Left cardiac atrium (tissue), 4 donors: Measurements from ENCODE around the gene ZNF710. TPM values are rescaled to one million over a fixed set of nuclear protein-coding genes. Genes with fewer than 3 reads are reported as not detected.

Source experiments
- ATAC-seq, 2 donors: fragments of 200-7000 bp; cut with Tn5 transposase; one replicate each; pipeline ENCODE4 v1.9.1; 2020; ENCODE audit warnings: mild to moderate bottlenecking in 2 of 2, moderate library complexity in 2 of 2
- DNase-seq: peaks from one replicate; pipeline ENCODE4 v3.0.0-alpha.2; 2020
- intact Hi-C, 2 donors: fragments of 100-400 bp; cut with DNase I; formaldehyde crosslinking; loops; one replicate each; pipeline versions ENCODE4 v1.14.1 to v1.15.1; 2022 to 2023
- total RNA-seq, 2 donors: library from RNA; stranded (reverse); fragmentation: NEBNext Ultra II Directional; extraction: Animal tissue kit (Norgen Biotek cat#: 25700); gene quantifications; one replicate each; pipeline ENCODE4 v1.2.1, GENCODE V29; 2021
- donor health status: DM: no; HTN: yes; CAD: no.
- donor health status: DM: no; HTN: yes; CAD: no; lungs with severe emphysema.
- donor health status: DM: yes; HTN: yes; CAD: no.
- donor health status: Dilated cardiomyopathy.

Gene ZNF710
- total RNA-seq, 2 donors from 2014 or later, result 6.7 to 7.0 TPM

DNA sequence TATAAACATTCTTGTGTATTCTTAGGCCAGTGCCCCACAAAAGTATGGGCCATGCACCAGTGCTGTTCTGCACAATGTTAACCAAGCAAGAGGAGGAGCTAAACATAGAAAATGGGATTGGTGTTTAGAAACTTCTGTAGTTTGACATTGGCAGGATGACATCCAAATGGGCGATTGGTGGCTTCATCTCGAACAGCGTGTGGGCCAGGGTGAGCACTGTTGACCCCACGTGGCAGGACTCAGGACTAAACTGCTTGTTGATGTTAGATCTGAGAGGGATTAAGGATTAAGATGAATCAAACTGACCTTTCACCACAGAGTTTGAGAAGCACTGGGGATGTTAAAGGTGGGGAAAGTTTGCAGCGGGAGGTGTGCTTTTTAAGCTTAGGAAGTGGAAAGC lies 31.9 kb downstream of the ZNF710 start:
- no peak for DNase-seq
- ATAC-seq, result no peak
- intact Hi-C loops, result no loop called here

DNA sequence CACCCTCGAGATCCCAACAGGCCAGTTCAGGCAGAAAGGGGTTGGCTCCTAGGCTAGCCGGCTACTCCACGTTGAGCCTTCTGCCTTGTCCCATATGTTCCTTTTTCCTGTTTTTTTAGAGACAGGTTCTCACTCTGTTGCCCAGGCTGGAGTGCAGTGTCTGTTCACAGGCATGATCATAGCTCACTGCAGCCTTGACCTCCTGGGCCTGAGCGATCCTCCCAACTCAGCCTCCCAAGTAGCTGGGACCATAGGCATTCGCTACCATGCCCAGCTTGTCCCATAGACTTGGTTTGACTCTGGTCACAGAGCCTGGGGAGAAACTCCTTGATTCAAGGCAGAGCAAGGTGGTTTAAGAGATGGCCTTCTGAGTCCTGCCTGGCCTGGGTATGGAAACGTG lies 32.3 kb downstream of the ZNF710 start:
- DNase-seq (no peak), ATAC-seq (no peak)
- intact Hi-C loops, result no loop called here

DNA sequence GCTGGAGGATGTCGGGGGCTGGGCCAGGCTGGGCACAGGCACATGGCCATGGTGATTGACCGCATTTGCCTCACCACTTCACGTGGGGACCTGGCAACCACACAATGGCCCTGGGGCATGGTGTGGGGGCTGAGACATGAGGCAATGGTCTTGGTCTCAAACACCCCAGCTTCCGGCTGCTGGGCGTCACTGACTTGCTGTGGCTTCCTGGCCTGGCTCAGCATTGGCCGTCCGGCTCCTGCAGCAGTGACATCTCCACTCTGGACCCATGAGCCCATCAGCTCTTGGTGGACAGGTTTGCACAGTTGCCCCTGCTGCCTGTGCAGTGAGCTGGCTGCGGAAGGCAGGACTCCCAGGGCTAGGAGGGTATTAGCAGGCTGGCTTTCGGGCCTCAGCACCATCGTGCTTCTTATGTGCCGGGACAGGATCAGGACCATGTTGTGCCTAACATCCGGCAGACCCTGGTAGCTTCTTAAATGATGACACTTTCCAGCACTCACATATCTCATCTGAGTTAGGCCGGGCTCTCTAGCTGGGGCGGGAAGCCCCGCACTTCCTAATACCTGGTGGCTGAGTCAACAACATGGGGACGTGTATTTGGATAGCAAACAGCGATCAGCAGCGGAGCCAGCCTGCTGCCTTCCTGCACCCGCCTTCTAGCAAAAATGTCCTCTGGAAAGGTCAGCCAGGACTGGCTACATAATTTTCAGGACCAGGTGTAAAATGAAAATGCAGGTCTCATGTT lies 34.1 kb downstream of the ZNF710 start:
- DNase-seq (peak; percentile 65), ATAC-seq (peak; percentile 59 to 65)
- intact Hi-C loops, result no loop called here

DNA sequence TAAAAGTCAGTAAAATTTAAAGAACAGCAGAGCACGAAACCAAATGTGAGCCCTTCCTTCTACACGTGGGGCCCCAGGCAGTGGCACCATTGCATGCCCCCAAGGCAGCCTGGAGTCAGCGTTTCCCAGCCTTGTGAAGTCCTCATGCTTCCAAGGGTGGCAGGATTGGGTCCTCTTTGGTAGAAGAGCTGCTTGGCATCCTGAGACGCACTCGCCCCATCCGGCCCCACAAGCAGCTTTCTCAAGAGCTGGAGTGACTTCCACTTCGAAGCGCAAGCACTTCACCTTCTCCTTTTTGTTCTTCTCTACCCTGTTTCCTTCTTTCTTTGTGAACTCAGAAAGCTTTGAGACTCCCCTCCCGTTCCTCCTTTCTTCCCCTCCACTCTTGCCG lies 34.7 kb downstream of the ZNF710 start:
- ATAC-seq, result peak in 1 of 2 donors; percentile 21
- DNase-seq, result peak; percentile 39
- intact Hi-C loops, result no loop called here

DNA sequence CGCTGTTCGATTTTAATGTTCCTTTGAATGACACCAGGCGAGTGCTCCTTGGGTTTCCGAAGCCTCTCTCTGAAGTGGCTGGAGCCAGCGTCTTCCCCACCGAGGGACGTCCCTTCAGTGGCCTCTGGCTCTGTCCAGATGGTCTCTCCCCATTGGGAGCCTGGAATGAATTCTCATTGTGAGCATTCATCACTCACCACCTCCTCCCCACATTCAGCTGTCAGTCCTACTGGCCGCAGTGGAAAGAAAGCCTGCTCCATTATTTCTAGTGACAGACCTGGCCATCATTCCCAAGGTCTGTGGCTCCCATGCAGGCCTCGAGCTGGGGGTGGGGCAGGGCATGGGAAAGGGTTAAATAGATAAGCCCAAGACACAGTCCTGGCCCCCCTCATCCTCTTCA lies 35.2 kb downstream of the ZNF710 start:
- ATAC-seq, result no peak
- intact Hi-C loops, result no loop called here
- DNase-seq, result no peak

DNA sequence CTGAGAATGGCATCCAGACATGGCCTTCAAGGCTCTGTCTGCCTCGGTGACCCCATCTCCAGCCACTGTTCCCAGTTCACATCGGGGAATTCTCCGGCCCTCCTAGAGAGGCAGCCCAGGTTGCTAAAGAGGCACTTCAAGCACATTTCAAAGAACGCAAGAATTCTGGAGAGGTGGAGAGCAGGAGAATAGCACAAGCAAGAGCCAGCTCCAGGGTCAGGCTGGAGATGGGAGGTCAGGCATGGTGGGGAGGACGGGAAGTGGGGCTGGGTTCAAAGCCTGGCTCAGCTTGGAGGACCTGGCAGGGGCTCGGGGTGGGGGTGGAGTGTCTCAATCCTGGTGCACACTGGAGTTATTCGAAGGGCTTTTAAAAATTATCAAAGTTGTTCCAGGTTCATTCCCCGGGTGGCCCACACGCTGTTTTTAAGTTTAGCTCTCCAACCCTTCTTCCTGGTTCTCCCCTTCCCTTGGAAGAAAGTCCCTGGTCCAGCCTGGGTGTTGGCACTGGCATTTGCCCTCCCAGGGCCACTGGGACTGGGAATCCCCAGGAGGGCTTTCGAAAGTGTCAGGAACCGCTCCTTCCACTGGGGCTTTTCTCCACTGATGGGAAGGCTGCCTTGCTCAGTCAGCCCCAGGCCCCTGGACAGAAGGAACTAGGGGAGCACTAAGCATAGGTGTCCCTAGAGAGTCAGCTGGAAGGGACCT lies 35.8 kb downstream of the ZNF710 start:
- ATAC-seq, result no peak
- peak; percentile 23 for DNase-seq
- intact Hi-C loops, result no loop called here

DNA sequence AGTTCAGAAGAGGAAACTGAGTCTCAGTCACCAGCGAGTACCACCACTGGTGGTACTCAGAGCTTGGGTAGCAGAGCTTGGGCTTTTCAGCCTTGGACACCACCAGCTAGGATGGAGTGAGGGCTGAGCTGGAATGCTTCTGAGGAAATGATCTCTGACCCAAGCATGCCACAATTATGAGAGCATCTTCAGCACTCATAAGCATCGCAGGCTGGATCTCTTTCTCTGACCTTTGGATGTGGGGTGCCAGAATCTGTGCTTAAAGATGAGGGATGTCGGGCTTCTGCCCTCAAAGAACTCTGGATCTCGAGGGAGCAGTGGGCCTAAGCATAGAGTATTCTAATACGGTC lies 36.4 kb downstream of the ZNF710 start:
- DNase-seq, result peak; percentile 0

DNA sequence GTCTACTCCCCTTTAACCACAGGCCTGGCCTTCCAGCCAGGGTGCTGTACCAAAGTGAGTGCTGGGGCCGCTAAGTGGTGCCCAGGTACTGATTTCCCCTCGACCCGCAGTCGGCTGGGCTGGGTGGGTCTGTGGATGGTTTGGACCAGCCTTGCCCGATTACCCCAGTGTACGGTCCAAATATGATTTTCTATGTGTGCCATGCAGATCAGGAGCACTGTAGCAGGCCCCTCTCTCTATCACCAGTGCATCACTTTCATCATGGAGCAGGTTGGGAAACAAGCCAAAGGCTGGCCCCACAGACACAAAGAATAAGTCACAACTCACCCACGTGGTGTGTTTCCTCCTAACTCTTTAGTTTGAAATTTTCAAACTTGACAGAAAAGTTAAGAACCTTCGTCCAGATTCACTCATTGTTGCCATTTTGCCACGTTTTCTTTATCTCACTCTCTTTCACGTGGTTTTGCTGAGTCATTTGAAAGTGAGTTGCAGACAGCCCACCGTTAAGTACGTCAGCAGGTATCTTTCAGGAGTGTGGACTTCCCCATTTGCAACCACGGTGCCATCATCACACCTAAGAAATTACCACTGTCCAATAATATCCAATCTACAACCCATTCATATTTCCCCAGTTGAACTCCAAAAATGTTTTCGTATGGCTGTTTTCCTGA lies 37.0 kb downstream of the ZNF710 start:
- intact Hi-C loops, result no loop called here
- no peak for ATAC-seq
- DNase-seq, result peak; percentile 21

More for the DNA sequence above, 36.4 kb downstream of the ZNF710 start:
- intact Hi-C loops, result no loop called here
- no peak for ATAC-seq

DNA sequence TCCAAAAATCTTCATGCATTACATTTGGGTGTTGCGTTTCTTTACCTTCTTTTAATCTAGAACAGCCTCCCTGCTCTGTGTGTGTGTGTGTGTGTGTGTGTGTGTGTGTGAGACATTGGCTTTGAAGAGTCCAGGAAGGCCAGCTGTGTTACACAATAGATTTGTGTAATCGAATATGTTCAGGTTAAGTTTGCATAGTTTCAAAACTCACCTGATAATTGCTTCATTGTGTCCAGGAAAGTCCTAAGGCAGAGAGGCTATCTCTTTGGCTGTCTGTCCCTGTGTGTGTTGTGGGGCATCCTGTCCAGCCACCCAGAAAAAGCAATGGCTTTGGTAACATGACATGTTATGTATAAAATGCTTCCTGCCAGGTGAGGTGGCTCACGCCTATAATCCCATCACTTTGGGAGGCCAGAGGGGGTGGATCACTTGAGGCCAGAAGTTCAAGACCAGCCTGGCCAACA lies 37.5 kb downstream of the ZNF710 start:
- DNase-seq (peak; percentile 1), ATAC-seq (no peak)
- intact Hi-C loops, result no loop called here

GRCh38 chr15:90039996-90040395 lies 38.9 kb downstream of the ZNF710 start:
- no peak for ATAC-seq
- intact Hi-C loops, result no loop called here
- peak; percentile 24 for DNase-seq

GRCh38 chr15:90040618-90041017 lies 39.5 kb downstream of the ZNF710 start:
- no peak for ATAC-seq
- DNase-seq, result peak; percentile 19
- intact Hi-C loops, result no loop called here

DNA sequence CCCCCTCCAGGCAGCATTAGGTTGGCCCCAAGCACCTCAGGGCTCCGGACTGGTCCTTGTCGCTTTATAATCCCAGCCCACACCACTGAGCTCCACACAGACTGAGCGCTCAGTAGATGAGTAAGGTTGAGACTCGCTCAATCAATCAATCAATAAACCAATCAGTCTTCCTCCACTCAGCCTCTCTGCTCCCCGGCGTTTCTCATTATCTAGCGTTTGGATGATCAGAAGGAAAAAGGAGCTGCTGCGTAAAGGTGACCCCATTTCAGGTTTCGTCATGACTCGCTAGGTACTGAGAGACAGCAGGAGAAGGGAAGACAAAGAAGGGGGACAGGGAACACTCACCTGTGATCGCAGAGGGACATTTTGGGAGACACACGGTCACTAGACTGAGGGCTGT lies 41.2 kb downstream of the ZNF710 start:
- ATAC-seq (no peak), DNase-seq (peak; percentile 5)
- intact Hi-C loops, result no loop called here

GRCh38 chr15:90042766-90043529 lies 41.8 kb downstream of the ZNF710 start:
- intact Hi-C loops, result no loop called here

DNA sequence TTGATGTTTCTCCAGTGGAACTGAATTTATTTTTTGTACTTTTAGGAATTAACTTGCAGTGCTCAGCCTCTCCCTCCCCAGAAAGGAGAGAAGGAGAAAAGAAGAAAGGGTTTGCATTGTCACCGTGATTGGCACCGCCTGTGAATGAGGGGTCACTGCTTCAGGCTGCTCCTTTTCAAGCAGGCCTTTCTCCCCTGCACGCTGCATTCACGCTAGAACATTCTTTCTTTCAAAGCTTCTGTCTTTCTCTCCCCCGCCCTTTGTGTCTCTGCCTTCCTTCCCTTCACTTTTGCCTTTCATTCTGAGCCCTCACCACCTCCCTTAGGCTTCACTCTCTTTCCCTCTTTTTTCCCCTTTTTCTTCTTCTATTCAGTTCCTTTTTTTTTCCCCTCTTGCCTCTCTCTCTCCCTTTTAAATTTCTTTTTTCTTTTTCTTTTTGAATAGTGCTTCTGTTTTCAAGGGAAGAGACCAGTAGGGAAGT lies 42.4 kb downstream of the ZNF710 start:
- ATAC-seq, result no peak
- DNase-seq, result peak; percentile 5
- intact Hi-C loops, result no loop called here

More at GRCh38 chr15:90042766-90043529, 41.8 kb downstream of the ZNF710 start:
- DNase-seq, result peak; percentile 20
- ATAC-seq, result no peak

DNA sequence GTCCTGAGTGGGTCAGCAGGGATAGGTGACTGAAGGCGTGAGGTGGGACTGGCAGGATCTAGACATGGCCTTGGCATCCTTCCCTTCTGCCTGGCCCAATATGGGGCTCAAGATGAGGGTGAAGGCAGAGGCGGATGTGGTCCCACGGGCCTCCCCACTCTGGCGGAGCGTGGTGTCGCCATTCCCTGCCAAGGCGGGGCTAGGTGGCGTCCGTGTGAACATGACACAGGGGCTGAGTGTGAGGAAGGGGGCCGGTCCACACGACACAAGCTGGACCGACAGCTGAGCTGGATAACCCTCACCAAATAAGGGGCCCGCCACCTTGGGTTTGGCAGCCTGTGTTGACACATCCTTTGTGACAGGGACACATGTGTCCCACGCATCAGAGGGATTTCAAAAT lies 43.1 kb downstream of the ZNF710 start:
- intact Hi-C loops, result no loop called here
- ATAC-seq, result no peak
- peak; percentile 15 for DNase-seq

- ATAC-seq, result no peak
- DNase-seq, result no peak
- intact Hi-C loops, result no loop called here
These were observed 43.8 kb downstream of the ZNF710 start for GRCh38 chr15:90044916-90045371.

DNA sequence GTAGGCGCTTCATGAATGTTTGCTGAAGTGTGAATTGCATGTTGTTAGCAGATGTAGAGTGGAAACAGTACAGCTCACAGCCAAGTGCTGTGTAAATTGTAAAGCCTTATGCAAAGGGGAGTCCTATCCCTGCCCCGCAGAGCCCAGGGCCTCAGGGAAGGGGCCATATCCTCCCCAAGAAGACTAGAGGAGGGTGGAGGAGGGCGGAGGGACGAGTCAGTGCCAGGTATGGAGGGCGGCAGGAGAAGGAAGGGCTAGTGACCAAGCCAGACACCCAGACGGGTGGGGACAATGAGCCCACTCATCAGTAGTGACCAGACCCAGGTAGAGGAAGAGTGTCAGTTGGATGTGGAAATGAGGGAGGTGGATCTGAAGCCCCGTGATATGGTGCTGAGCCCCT lies 45.2 kb downstream of the ZNF710 start:
- intact Hi-C loops, result no loop called here
- DNase-seq (peak; percentile 13), ATAC-seq (no peak)

DNA sequence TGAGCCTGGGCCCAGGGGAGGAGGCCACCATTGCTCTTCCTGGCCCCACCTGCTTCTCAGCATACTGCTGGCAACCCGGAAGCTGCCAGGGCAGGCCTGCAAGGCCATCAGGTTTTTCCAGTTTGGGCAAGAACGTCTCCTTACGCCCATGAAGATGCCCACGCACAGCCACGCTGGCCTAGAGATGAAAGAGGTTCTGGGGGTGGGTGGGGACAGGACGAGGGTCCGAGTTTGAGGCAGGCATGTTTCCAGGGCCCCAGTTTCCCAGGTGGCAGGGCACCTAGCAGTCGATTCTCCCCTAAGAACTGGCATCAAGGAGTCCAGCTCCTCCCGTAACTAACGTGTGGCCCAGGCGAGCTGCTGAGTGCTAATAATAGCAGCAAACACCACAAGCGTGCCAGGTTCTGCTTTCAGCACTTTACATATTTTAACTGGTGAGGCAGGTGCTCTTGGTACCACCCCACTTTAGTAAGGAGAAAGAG lies 45.8 kb downstream of the ZNF710 start:
- peak; percentile 30 for DNase-seq
- peak; percentile 50 to 56 for ATAC-seq
- intact Hi-C loops, result no loop called here

DNA sequence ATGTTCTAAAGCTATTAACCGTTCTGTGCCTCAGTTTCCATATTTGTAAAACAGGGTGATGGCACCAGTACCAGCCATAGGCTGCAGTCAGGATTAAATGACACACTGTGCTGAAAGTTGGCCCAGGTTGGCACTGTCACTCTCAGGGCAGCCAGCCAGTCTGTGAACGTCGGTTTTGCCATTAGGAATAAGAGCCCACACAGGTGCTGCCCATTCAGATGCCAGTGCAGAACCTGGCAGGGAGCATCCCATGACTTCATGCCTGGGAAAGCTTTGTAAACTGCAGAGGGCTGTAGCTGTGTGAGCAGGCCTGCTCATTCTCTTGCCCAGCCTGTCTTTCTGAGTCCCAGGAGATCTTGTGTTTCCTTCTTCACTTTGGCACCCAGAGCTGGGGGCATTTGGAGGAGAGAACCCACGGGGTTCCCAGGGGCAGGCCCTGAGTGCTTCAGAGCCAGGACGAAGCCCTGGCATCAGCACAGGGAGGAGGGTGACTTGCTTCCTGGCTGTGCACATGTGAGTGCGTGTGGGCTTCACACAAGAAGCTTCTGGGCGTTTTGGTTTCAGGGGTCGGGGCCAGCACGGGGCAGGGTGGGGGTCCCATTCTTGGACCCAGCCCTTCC lies 46.9 kb downstream of the ZNF710 start:
- DNase-seq, result no peak
- ATAC-seq, result peak in 1 of 2 donors; percentile 20
- intact Hi-C loops, result no loop called here
